ENCODE measurements around the gene ENGASE.

DNA sequence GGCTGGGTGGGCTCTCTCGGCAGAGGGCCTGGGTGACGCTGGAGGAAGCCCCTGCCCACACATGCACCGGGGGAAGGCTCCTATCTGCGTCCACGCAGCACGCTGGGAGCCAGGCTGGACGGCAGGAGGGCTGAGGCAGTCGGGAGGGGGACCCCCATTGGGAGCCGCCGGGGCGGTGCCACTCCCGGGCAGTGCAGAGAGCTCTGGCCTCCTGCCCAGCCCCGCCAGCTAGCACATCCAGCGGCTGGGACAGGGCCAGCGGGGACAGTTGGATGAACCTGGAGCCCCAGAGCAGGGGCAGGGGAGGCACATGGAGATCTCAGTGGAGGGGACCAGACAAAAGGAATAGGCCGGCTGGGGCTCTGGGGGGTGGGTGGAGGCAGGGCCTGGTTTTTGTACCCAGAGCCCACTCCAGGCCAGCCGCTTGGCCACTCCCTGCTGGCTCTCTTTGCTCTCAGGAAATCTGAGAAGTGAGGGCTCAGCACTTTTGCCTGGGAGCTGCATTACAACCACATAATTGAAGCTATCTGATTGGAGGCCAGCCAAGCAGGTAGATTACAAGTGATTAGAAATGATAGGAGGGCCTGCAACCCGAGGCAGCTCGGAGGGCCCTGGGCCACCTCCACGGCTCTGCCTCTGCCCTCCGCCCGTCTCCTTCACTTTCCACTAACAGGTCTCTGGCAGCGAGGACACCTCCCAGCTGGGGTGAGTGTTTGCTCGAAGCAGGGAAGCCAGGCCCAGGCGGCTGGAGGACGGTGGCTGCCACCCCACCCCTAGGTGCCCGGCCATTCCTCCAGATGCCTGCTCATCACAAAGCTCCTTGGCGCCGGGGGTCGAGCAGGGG, 40.1 kb downstream of the ENGASE start:
- TF ChIP-seq, protein P1, sequence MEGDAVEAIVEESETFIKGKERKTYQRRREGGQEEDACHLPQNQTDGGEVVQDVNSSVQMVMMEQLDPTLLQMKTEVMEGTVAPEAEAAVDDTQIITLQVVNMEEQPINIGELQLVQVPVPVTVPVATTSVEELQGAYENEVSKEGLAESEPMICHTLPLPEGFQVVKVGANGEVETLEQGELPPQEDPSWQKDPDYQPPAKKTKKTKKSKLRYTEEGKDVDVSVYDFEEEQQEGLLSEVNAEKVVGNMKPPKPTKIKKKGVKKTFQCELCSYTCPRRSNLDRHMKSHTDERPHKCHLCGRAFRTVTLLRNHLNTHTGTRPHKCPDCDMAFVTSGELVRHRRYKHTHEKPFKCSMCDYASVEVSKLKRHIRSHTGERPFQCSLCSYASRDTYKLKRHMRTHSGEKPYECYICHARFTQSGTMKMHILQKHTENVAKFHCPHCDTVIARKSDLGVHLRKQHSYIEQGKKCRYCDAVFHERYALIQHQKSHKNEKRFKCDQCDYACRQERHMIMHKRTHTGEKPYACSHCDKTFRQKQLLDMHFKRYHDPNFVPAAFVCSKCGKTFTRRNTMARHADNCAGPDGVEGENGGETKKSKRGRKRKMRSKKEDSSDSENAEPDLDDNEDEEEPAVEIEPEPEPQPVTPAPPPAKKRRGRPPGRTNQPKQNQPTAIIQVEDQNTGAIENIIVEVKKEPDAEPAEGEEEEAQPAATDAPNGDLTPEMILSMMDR (IDR thresholded peaks at IDR 0.05) = no peak
- TF ChIP-seq EZH2phosphoT487 (IDR thresholded peaks at IDR 0.05) = no peak
- TF ChIP-seq EZH2 (IDR thresholded peaks at IDR 0.05) = no peak

Data from neural progenitor cell (in vitro differentiated cells).